Kidney (tissue), 14 donors: Measurements from ENCODE around the gene PCK2. TPM values are rescaled to one million over a fixed set of nuclear protein-coding genes. Genes with fewer than 3 reads are reported as not detected.

ENCODE experiments used
- DNase-seq, 5 donors: peaks; one replicate each; pipeline ENCODE4 v3.0.0-alpha.2; 2013 to 2020
- FAIRE-seq: peaks from 2 replicates; lab custom pipeline; 2012; peaks lifted over from hg19 to GRCh38; lab: Jason Lieb, UNC
- H3K27ac ChIP-seq, 2 donors: one replicate each; pipeline ENCODE4 v1.7.0; 2013; ENCODE audit warnings: low read depth in 2 of 2, low read length in 2 of 2, inconsistent platforms in 1 of 2
- H3K27me3 ChIP-seq: one replicate; pipeline ENCODE4 v1.7.1; 2013; ENCODE audit warnings: low read length, inconsistent platforms; ENCODE audit not compliant: control insufficient read depth, insufficient read depth
- H3K36me3 ChIP-seq, 3 donors: one replicate each; pipeline versions ENCODE4 v1.7.0 to v1.7.1; 2013; ENCODE audit warnings: low read length in 3 of 3, control low read depth in 1 of 3, inconsistent platforms in 1 of 3; ENCODE audit not compliant: insufficient read depth in 3 of 3, control insufficient read depth in 2 of 3
- H3K4me1 ChIP-seq, 3 donors: one replicate each; pipeline versions ENCODE4 v1.7.0 to v1.7.1; 2013; ENCODE audit warnings: low read length in 3 of 3, inconsistent platforms in 1 of 3, low read depth in 1 of 3; ENCODE audit not compliant: control insufficient read depth in 2 of 3, insufficient read depth in 2 of 3
- H3K4me3 ChIP-seq, 3 donors: one replicate each; pipeline versions ENCODE4 v1.7.0 to v1.8.1; 2013; ENCODE audit warnings: low read length in 3 of 3, control low read depth in 1 of 3, inconsistent platforms in 1 of 3
- H3K9ac ChIP-seq, 3 donors: one replicate each; pipeline versions ENCODE4 v1.7.0 to v1.7.1; 2013; ENCODE audit warnings: low read length in 3 of 3, control low read depth in 1 of 3, inconsistent platforms in 1 of 3
- H3K9me3 ChIP-seq, 3 donors: one replicate each; pipeline versions ENCODE4 v1.7.0 to v1.7.1; 2013; ENCODE audit warnings: low read length in 3 of 3, control low read depth in 1 of 3, inconsistent platforms in 1 of 3; ENCODE audit not compliant: control insufficient read depth in 2 of 3, insufficient read depth in 1 of 3
- intact Hi-C: fragments of 100-400 bp; cut with DNase I; formaldehyde crosslinking; loops from one replicate; pipeline ENCODE4 v1.11.1; 2022
- polyA plus RNA-seq: library from polyadenylated mRNA; stranded (reverse); fragments of 350-450 nt; fragmentation: Illumina TruSeq; extraction: RNeasy Lipid Tissue Mini Kit (QIAGEN cat#74804); gene quantifications from one replicate; pipeline ENCODE4 v1.2.3, GENCODE V29; 2014; ENCODE audit warnings: low read depth, low replicate concordance; ENCODE audit not compliant: insufficient read depth
- total RNA-seq: library from RNA; stranded (reverse); fragmentation: NEBNext Ultra II Directional; extraction: Animal tissue kit (Norgen Biotek cat#: 25700); gene quantifications from one replicate; pipeline ENCODE4 v1.2.1, GENCODE V29; 2021
- TF ChIP-seq, protein P1 (sequence below): IDR thresholded peaks from 3 replicates; pipeline ENCODE4 v1.5.1; 2012; ENCODE audit warnings: mild to moderate bottlenecking, moderate library complexity, borderline replicate concordance; ENCODE audit not compliant: insufficient read depth; ENCODE audit errors: extremely low read depth
- donor health status: control.
- donor health status: control.
- donor health status: control.
- donor health status: control.
- donor health status: control.
- donor health status: DM: yes; HTN: yes; CAD: no.
- donor health status: Normal renal cell carcinoma (clear cell type).

PCK2 gene
- total and polyA plus RNA-seq, 2 donors from 2014 or later = 36.1 to 140 TPM

DNA sequence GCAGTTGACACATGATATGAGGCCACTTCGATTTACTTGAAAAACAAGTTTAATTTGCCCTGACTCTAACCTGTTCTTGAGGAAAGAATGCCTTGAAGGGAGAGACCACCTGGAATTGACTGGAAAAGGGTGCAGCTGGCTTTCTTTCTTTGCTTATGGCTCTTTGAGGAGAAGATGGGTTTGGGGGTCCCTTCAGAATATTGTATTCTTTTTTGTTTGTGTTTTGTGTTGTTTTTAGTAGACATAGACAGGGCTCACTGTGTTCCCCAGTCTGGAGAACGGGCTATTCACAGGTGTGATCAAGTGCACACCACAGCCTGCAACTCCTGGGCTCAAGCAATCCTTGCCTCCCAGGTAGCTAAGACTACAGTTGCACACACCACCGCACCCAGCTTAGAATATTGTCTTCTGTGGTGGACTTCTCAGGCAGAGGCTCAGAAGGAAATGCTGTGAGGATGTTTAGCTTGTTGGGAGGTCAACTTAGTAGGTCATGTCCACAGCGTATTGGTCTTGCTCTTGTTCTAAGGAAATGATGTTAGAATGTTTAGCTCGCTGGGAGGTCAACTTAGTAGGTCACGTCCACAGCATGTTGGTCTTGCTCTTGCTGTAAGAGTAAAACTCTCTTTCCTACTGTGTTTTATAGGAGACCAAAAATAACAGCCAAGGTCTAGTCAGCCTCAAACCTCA is 22.2 kb downstream of the PCK2 start:
- Histone ChIP-seq H3K27ac (no peak overlapping the region), H3K36me3 (peaks cover 9 to 36% (median 25%) of the 10 kb centered on the region in 3 donors), H3K9ac (peak overlapping the region in 2 of 3 donors; percentile 2 to 65), H3K4me3 (peak overlapping the region; percentile 8 to 93 (median 73)), H3K4me1 (peaks cover 0 to 20% (median 10%) of the 10 kb centered on the region in 3 donors), H3K9me3 (no peaks in the 10 kb centered on the region), H3K27me3 (no peaks in the 10 kb centered on the region)
- DNase-seq (peak in 2 of 5 donors; percentile 17 to 24), FAIRE-seq (no peak)
- intact Hi-C loops = no loop called here
- TF ChIP-seq, protein P1, sequence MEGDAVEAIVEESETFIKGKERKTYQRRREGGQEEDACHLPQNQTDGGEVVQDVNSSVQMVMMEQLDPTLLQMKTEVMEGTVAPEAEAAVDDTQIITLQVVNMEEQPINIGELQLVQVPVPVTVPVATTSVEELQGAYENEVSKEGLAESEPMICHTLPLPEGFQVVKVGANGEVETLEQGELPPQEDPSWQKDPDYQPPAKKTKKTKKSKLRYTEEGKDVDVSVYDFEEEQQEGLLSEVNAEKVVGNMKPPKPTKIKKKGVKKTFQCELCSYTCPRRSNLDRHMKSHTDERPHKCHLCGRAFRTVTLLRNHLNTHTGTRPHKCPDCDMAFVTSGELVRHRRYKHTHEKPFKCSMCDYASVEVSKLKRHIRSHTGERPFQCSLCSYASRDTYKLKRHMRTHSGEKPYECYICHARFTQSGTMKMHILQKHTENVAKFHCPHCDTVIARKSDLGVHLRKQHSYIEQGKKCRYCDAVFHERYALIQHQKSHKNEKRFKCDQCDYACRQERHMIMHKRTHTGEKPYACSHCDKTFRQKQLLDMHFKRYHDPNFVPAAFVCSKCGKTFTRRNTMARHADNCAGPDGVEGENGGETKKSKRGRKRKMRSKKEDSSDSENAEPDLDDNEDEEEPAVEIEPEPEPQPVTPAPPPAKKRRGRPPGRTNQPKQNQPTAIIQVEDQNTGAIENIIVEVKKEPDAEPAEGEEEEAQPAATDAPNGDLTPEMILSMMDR = no peak

GRCh38 chr14:24117179-24117578 is 23.1 kb downstream of the PCK2 start:
- peaks cover 0 to 20% (median 10%) of the 10 kb centered on the region in 3 donors for H3K4me1 ChIP-seq
- H3K36me3 ChIP-seq = peaks cover 9 to 43% (median 31%) of the 10 kb centered on the region in 3 donors
- FAIRE-seq (no peak), DNase-seq (peak in 1 of 5 donors; percentile 61)
- H3K9ac ChIP-seq = no peak overlapping the region
- TF ChIP-seq, protein P1 = no peak
- H3K27ac ChIP-seq = no peak overlapping the region
- H3K27me3 ChIP-seq = no peaks in the 10 kb centered on the region
- no peak overlapping the region for H3K4me3 ChIP-seq
- H3K9me3 ChIP-seq = no peaks in the 10 kb centered on the region
- intact Hi-C loops = no loop called here

DNA sequence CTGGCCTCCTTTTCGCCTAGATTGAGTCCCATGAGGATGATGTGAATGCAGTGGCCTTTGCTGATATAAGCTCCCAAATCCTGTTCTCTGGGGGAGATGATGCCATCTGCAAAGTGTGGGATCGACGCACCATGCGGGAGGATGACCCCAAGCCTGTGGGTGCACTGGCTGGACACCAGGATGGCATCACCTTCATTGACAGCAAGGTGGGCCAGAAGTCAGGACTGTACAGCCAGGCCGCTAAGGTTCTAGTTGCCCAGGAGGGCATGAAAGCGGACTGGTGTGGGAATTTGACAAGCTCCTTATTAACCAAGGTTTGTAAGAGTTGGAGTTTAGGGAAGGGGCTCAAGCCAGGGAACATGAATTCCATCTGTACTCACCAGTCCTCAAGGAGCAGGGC is 25.6 kb downstream of the PCK2 start:
- TF ChIP-seq, protein P1 = no peak
- intact Hi-C loops = no loop called here

More for the DNA sequence above, 25.6 kb downstream of the PCK2 start:
- Histone ChIP-seq H3K4me3 (no peak overlapping the region), H3K36me3 (peaks cover 9 to 59% (median 44%) of the 10 kb centered on the region in 3 donors), H3K27ac (no peak overlapping the region), H3K4me1 (peaks cover 0 to 18% (median 10%) of the 10 kb centered on the region in 3 donors), H3K9me3 (no peaks in the 10 kb centered on the region), H3K27me3 (no peaks in the 10 kb centered on the region), H3K9ac (no peak overlapping the region)
- FAIRE-seq (no peak), DNase-seq (no peak)
